Measurements from ENCODE around the gene CRYBB2. TPM values are rescaled to one million over a fixed set of nuclear protein-coding genes. Genes with fewer than 3 reads are reported as not detected.
"Not testable (repeated sequence)": the region's sequence is repeated elsewhere in the genome, so short reads cannot be mapped to it uniquely, and the experiment has no call there.

Gene CRYBB2
- total RNA-seq, 1 experiment from 2014 or later, result not detected

DNA sequence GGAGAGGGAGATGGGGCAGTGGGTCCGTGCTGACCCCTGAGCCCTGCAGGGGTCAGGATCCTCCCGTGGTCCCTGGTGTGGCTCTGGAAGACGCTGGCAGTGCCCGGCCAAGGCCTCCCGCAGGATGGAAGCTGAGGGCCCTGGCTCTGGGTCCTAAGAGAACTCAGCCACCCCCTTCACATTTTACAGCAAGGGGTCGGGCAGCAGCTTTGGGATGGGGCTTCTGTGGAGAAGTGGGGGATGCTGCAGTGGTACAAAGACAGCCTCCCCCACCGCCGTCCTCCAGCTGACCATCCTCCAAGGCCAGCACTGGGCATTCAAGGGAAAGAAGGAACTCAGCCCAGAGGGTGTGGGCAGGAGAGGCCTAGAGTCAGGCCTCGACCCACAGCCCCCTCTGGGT is 41.5 kb upstream of the CRYBB2 start:
- Histone ChIP-seq H3K79me2 (ENCODE audit: low read length) (no peaks in the 10 kb centered on the region), H3K27me3 (ENCODE audit: low read length) (no peaks in the 10 kb centered on the region), H3K9ac (ENCODE audit: low read length) (no peak overlapping the region), H3K36me3 (ENCODE audit: insufficient read depth, low read length) (no peaks in the 10 kb centered on the region), H3K4me2 (ENCODE audit: low read depth, low read length, poor library complexity, severe bottlenecking) (no peak overlapping the region), H2AFZ (ENCODE audit: low read length) (no peak overlapping the region), H3K4me3 (ENCODE audit: low read length) (no peak overlapping the region), H3K4me1 (ENCODE audit: low read length) (no peaks in the 10 kb centered on the region), H4K20me1 (ENCODE audit: insufficient read depth, low read depth, low read length) (no peaks in the 10 kb centered on the region), H3K9me2 (replicated peaks; ENCODE audit: insufficient read depth, low read length) (no peaks in the 10 kb centered on the region), H3K9me3 (ENCODE audit: low read length) (no peaks in the 10 kb centered on the region), H3K27ac (ENCODE audit: low read length) (no peak overlapping the region)
- DNase-seq, result no peak

DNA sequence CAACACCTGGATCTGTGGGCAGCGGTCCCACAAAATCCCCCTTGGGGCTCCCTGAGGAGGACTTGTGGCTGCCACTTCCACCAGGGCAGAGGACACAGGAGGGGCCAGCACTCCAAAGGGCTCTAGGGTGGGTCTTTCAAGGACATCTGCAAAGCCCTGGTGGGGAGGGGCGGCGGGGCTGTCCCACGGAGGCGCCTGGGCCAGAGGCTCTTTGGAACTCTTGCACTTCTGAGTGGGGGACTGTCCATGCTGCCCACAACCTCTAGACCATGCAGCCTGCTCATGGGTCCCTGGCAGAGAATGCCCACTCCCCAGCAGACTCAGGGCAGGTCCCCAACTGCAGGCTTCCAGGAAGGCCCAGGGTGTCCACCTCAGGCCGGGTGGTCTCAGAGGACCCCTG is 41.1 kb upstream of the CRYBB2 start:
- not testable (repeated sequence) for H3K36me3 ChIP-seq (ENCODE audit: insufficient read depth, low read length); H3K27me3 ChIP-seq (ENCODE audit: low read length); H3K4me1 ChIP-seq (ENCODE audit: low read length); H3K4me2 ChIP-seq (ENCODE audit: low read depth, low read length, poor library complexity, severe bottlenecking); H3K27ac ChIP-seq (ENCODE audit: low read length); DNase-seq; H2AFZ ChIP-seq (ENCODE audit: low read length); H4K20me1 ChIP-seq (ENCODE audit: insufficient read depth, low read depth, low read length); H3K79me2 ChIP-seq (ENCODE audit: low read length); H3K9me3 ChIP-seq (ENCODE audit: low read length); H3K9ac ChIP-seq (ENCODE audit: low read length); H3K4me3 ChIP-seq (ENCODE audit: low read length); H3K9me2 ChIP-seq (replicated peaks; ENCODE audit: insufficient read depth, low read length)

DNA sequence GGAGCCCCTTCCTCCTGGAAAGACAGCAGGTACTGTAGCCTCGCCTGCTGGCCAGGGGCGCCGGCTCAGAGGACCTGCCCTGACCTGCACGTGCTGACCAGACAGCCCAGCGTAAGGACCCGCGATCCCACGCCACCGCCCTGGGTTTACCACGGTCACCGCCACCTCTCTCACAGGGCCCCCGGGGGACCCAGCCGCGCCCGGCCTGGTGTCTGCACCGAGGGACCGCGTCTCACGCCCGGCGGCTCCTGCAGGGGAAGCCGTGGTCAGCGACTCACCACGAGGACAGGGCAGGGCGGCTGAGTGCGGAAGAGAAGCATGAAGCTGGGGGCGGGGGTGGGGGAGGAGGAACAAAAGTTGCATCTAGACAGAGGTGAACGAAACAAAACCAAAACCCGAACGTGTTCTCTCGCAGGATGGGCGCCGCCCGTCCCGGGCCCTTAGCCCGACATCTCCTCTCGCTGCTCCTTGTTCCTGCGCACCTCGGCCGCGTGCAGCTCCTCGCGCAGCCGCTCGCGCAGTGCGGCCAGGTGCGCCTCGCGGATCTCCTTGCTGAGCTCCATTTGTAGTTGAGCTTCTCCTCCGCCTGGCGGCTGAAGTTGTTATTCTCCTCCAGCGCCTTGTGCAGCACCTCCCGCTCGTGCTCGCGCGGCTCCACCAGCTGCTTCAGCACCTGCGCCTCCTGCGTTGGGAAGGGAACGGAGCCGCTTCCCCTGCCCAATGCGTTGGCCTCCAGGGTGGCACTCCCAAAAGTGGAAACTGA is 40.4 kb upstream of the CRYBB2 start:
- H3K4me1 ChIP-seq (ENCODE audit: low read length); H3K79me2 ChIP-seq (ENCODE audit: low read length); H2AFZ ChIP-seq (ENCODE audit: low read length); H4K20me1 ChIP-seq (ENCODE audit: insufficient read depth, low read depth, low read length); H3K36me3 ChIP-seq (ENCODE audit: insufficient read depth, low read length); H3K4me2 ChIP-seq (ENCODE audit: low read depth, low read length, poor library complexity, severe bottlenecking); H3K27me3 ChIP-seq (ENCODE audit: low read length); H3K9me3 ChIP-seq (ENCODE audit: low read length); H3K27ac ChIP-seq (ENCODE audit: low read length); H3K9ac ChIP-seq (ENCODE audit: low read length); H3K4me3 ChIP-seq (ENCODE audit: low read length); DNase-seq; H3K9me2 ChIP-seq (replicated peaks; ENCODE audit: insufficient read depth, low read length): not testable (repeated sequence)

DNA sequence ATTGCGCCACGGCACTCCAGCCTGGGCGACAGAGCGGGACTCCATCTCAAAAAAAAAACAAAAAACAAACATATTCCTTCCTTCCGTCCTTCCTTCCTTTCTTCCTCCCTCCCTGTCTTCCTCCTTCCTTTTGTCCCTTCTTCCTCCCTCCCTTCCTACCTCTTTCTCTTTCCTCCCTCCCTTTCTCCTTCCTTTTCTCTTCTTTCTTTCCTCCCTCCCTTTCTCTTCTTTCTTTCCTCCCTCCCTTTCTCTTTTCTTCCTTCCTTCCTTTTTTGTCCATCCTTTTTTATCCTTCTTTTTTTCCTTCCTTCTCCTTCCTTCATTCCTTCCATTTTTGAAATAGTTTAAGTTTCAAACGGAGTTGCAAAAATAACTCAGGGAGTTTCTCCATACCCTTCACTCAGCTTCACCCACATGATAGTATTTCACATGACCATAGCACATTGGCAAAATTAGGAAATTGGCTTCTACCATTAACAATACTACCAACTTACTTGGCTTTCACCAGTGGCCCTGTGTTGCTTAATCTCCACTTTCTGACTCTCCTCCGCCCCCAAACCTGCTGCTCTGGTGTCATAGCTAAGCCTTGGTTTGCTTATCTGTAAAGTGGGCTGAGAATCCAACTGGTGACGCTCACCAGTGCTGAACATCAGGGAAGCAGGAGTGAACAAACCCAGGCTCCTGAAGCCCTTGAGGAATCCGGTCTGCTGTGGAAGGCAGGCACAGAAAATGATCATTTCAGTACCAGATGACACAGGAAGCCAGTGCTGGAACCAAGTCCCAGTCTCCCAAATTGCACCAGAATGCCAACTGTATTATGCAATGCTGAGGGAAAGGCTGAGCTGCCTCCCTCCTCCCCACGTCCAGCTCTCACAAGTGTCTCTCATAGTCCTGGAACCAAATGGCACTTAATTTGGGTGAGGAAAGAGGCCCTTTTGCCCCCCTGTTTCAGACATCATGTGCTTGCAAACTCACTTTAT is 37.0 kb upstream of the CRYBB2 start:
- no peak overlapping the region for H3K4me3 ChIP-seq (ENCODE audit: low read length)
- H3K9me3 ChIP-seq (ENCODE audit: low read length), result no peaks in the 10 kb centered on the region
- H3K9me2 ChIP-seq (replicated peaks; ENCODE audit: insufficient read depth, low read length), result no peaks in the 10 kb centered on the region
- H3K27me3 ChIP-seq (ENCODE audit: low read length), result no peaks in the 10 kb centered on the region
- no peaks in the 10 kb centered on the region for H3K79me2 ChIP-seq (ENCODE audit: low read length)
- no peak for DNase-seq
- H2AFZ ChIP-seq (ENCODE audit: low read length), result no peak overlapping the region
- H3K9ac ChIP-seq (ENCODE audit: low read length), result no peak overlapping the region
- no peak overlapping the region for H3K4me2 ChIP-seq (ENCODE audit: low read depth, low read length, poor library complexity, severe bottlenecking)
- H4K20me1 ChIP-seq (ENCODE audit: insufficient read depth, low read depth, low read length), result no peaks in the 10 kb centered on the region
- H3K36me3 ChIP-seq (ENCODE audit: insufficient read depth, low read length), result no peaks in the 10 kb centered on the region
- H3K27ac ChIP-seq (ENCODE audit: low read length), result no peak overlapping the region
- no peaks in the 10 kb centered on the region for H3K4me1 ChIP-seq (ENCODE audit: low read length)

DNA sequence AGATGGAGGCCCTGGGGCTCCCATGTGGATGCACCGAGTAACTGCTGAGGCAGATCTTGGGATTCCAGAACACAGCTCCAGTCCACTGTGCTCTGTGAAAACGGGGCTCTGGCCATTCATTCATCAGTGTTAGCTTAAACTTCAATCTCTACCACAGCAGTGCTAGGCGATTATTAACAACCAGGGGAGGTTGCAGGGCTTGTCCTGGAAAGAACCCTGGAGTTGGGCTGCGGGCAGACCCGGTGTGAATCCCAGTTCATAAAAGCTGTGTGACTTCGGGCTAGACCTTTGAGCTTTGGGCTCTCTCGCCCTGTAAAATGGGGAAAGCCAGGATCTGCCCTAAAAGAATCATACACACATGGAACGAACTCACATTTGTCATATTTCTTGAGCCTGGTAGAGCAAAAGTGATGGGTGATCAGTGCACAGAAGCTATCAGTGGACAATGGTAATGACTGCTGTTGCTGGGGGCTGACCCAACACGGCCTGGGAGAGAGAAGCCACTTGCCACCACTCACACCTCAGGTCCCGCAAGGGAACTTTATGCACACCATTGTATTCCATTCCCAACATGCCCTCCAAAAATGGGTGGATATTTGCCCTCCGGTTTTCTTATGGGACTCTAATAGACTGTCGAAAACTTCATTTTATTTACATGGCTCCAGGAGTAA is 35.4 kb upstream of the CRYBB2 start:
- Histone ChIP-seq H3K9ac (ENCODE audit: low read length) (no peak overlapping the region), H3K36me3 (ENCODE audit: insufficient read depth, low read length) (no peaks in the 10 kb centered on the region), H3K4me3 (ENCODE audit: low read length) (no peak overlapping the region), H3K9me3 (ENCODE audit: low read length) (no peaks in the 10 kb centered on the region), H3K4me2 (ENCODE audit: low read depth, low read length, poor library complexity, severe bottlenecking) (no peak overlapping the region), H2AFZ (ENCODE audit: low read length) (no peak overlapping the region), H4K20me1 (ENCODE audit: insufficient read depth, low read depth, low read length) (no peaks in the 10 kb centered on the region), H3K27me3 (ENCODE audit: low read length) (no peaks in the 10 kb centered on the region), H3K27ac (ENCODE audit: low read length) (no peak overlapping the region), H3K9me2 (replicated peaks; ENCODE audit: insufficient read depth, low read length) (no peaks in the 10 kb centered on the region), H3K79me2 (ENCODE audit: low read length) (no peaks in the 10 kb centered on the region), H3K4me1 (ENCODE audit: low read length) (no peaks in the 10 kb centered on the region)
- no peak for DNase-seq

DNA sequence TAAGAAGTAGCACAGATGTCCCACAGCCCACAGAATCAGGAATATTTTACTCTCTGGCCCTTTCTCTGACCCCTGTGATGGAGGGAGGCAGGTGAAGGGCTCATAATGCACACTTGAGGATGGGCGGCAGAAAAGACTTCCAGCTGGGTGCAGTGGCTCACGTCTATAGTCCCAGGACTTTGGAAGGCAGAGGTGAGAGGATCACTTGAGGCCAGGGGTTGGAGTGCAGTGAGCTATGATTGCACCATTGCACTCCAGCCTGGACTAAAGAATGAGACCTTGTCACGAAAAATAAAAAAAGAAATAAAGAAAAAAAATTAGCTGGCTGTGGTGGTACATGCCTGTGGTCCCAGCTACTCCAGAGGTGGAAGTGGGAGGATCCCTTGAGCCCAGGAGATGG is 33.3 kb upstream of the CRYBB2 start:
- H3K79me2 ChIP-seq (ENCODE audit: low read length), result no peaks in the 10 kb centered on the region
- DNase-seq, result no peak
- H3K36me3 ChIP-seq (ENCODE audit: insufficient read depth, low read length), result no peaks in the 10 kb centered on the region
- H4K20me1 ChIP-seq (ENCODE audit: insufficient read depth, low read depth, low read length), result no peaks in the 10 kb centered on the region
- H3K9me3 ChIP-seq (ENCODE audit: low read length), result no peaks in the 10 kb centered on the region
- no peak overlapping the region for H3K27ac ChIP-seq (ENCODE audit: low read length)
- H3K4me1 ChIP-seq (ENCODE audit: low read length), result no peaks in the 10 kb centered on the region
- H3K9me2 ChIP-seq (replicated peaks; ENCODE audit: insufficient read depth, low read length), result no peaks in the 10 kb centered on the region
- H3K4me3 ChIP-seq (ENCODE audit: low read length), result no peak overlapping the region
- H3K4me2 ChIP-seq (ENCODE audit: low read depth, low read length, poor library complexity, severe bottlenecking), result no peak overlapping the region
- no peak overlapping the region for H2AFZ ChIP-seq (ENCODE audit: low read length)
- no peaks in the 10 kb centered on the region for H3K27me3 ChIP-seq (ENCODE audit: low read length)
- no peak overlapping the region for H3K9ac ChIP-seq (ENCODE audit: low read length)

DNA sequence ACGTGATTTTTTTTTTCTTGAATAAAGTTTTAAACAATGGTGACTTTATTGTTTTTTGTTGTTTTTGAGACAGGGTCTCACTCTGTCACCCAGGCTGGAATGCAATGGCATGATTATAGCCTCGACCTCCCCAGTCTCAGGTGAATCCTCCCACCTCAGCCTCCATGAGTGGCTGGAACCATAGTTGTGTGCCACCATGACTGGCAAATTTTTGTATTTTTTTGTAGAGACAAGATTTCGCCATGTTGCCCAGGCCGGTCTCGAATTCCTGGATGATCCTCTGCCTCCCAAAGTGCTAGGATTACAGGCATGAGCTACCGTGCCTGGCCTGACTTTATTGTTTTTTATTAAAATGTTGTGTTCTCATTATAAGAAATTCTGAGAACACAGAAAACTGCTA is 32.0 kb upstream of the CRYBB2 start:
- Histone ChIP-seq H3K9ac (ENCODE audit: low read length) (no peak overlapping the region), H3K27ac (ENCODE audit: low read length) (no peak overlapping the region), H3K9me2 (replicated peaks; ENCODE audit: insufficient read depth, low read length) (no peaks in the 10 kb centered on the region), H3K79me2 (ENCODE audit: low read length) (no peaks in the 10 kb centered on the region), H3K4me3 (ENCODE audit: low read length) (no peak overlapping the region), H3K9me3 (ENCODE audit: low read length) (no peaks in the 10 kb centered on the region), H2AFZ (ENCODE audit: low read length) (no peak overlapping the region), H3K36me3 (ENCODE audit: insufficient read depth, low read length) (no peaks in the 10 kb centered on the region), H3K4me2 (ENCODE audit: low read depth, low read length, poor library complexity, severe bottlenecking) (no peak overlapping the region), H3K4me1 (ENCODE audit: low read length) (no peaks in the 10 kb centered on the region), H4K20me1 (ENCODE audit: insufficient read depth, low read depth, low read length) (no peaks in the 10 kb centered on the region), H3K27me3 (ENCODE audit: low read length) (no peaks in the 10 kb centered on the region)
- DNase-seq, result no peak

DNA sequence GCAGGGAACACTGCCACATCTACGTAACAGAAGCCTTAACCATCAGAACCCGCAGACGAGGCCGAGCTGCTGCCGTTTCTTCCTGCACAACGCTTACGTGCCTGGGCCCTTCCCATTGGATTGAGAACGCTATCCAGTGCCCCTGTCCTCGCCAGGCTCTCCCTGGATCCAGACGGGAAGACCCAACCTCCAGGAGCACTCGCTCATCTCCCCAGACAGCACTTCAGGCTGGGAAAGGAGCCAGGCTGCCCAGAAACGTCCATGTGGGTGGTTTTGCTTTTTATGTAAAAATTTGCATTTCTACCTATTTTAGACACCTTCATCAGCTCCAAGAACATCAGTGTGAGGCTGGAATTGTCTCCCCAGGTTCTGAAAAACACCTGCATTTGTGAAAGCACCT is 27.0 kb upstream of the CRYBB2 start:
- Histone ChIP-seq H4K20me1 (ENCODE audit: insufficient read depth, low read depth, low read length) (no peaks in the 10 kb centered on the region), H3K9me2 (replicated peaks; ENCODE audit: insufficient read depth, low read length) (no peaks in the 10 kb centered on the region)

More for the DNA sequence above, 27.0 kb upstream of the CRYBB2 start:
- H3K36me3 ChIP-seq (ENCODE audit: insufficient read depth, low read length), result no peaks in the 10 kb centered on the region
- H3K4me3 ChIP-seq (ENCODE audit: low read length), result no peak overlapping the region
- H2AFZ ChIP-seq (ENCODE audit: low read length), result no peak overlapping the region
- DNase-seq, result no peak
- H3K4me1 ChIP-seq (ENCODE audit: low read length), result no peaks in the 10 kb centered on the region
- no peaks in the 10 kb centered on the region for H3K79me2 ChIP-seq (ENCODE audit: low read length)
- no peak overlapping the region for H3K27ac ChIP-seq (ENCODE audit: low read length)
- H3K9me3 ChIP-seq (ENCODE audit: low read length), result no peaks in the 10 kb centered on the region
- H3K9ac ChIP-seq (ENCODE audit: low read length), result no peak overlapping the region
- H3K27me3 ChIP-seq (ENCODE audit: low read length), result no peaks in the 10 kb centered on the region
- no peak overlapping the region for H3K4me2 ChIP-seq (ENCODE audit: low read depth, low read length, poor library complexity, severe bottlenecking)

All from Karpas-422 (cell line).